Suprapubic skin (tissue), 4 donors: ENCODE data around the gene GREB1L.

Experiments
- EP300 ChIP-seq: sonication (generic); formaldehyde crosslinking; IDR thresholded peaks from one replicate; pipeline ENCODE4 v1.6.1; 2017; ENCODE audit warnings: antibody characterized with exemption
- POLR2AphosphoS5 ChIP-seq, 3 donors: sonication (generic); formaldehyde crosslinking; IDR thresholded peaks; one replicate each; pipeline ENCODE4 v1.6.1; 2017; ENCODE audit warnings: antibody characterized with exemption in 3 of 3

DNA sequence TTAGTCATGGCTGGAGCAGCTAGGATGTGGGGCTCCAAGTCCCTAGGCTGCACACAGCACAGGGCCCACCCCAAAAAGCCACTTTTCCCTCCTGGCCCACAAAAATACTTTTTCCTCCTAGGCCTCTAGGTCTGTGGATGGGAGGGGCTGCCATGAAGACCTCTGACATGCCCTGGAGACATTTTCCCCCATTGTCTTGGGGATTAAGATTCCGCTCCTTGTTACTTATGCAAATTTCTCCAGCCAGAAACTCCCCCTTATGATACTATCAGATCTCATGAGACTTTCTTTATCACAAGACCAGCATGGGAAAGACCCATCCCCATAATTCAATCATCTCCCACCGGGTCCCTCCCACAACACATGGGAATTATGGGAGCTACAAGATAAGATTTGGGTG lies 232.6 kb downstream of the GREB1L start:
- TF ChIP-seq EP300, result no peak
- TF ChIP-seq POLR2AphosphoS5 (IDR thresholded peaks at IDR 0.05), result no peak
